CD14-positive monocyte (primary cell): ENCODE measurements around the gene GPRIN1. TPM values are rescaled to one million over a fixed set of nuclear protein-coding genes. Genes with fewer than 3 reads are reported as not detected.

ENCODE experiments used
- DNase-seq, 3 donors: peaks; one replicate each; pipeline ENCODE4 v3.0.0-alpha.2; 2011 to 2022
- H2AFZ ChIP-seq: 2 replicates; pipeline ENCODE4 v1.6.0; 2012; ENCODE audit warnings: mild to moderate bottlenecking, low read depth, low read length, inconsistent platforms; ENCODE audit not compliant: insufficient read depth, poor library complexity, severe bottlenecking
- H3K27ac ChIP-seq, 2 donors: 1 replicate in 1 of 2; 2 replicates in 1 of 2; pipeline ENCODE4 v1.5.1; 2012 to 2013; ENCODE audit warnings: low read length in 2 of 2, control low read depth in 1 of 2, inconsistent platforms in 1 of 2, low read depth in 1 of 2, mild to moderate bottlenecking in 1 of 2
- H3K27me3 ChIP-seq, 2 donors: one replicate each; pipeline versions ENCODE4 v1.6.0 to v1.6.1; 2011 to 2013; ENCODE audit warnings: low read length in 2 of 2; ENCODE audit not compliant: control insufficient read depth in 2 of 2, insufficient read depth in 2 of 2
- H3K36me3 ChIP-seq, 2 donors: replicated peaks in 1 of 2; 1 replicate in 1 of 2; 2 replicates in 1 of 2; pipeline versions ENCODE4 v1.5.1 to v1.6.1; 2012 to 2013; ENCODE audit warnings: low read length in 2 of 2, control low read depth in 1 of 2, inconsistent platforms in 1 of 2, mild to moderate bottlenecking in 1 of 2; ENCODE audit not compliant: insufficient read depth in 2 of 2, control insufficient read depth in 1 of 2
- H3K4me1 ChIP-seq, 2 donors: 1 replicate in 1 of 2; 2 replicates in 1 of 2; pipeline versions ENCODE4 v1.5.1 to v1.6.1; 2012 to 2013; ENCODE audit warnings: low read length in 2 of 2, control low read depth in 1 of 2, inconsistent platforms in 1 of 2, mild to moderate bottlenecking in 1 of 2, moderate library complexity in 1 of 2; ENCODE audit not compliant: insufficient read depth in 2 of 2, control insufficient read depth in 1 of 2
- H3K4me2 ChIP-seq: replicated peaks from 2 replicates; pipeline ENCODE3; 2012; ENCODE audit warnings: low read length, moderate library complexity, mild to moderate bottlenecking; ENCODE audit not compliant: poor library complexity, severe bottlenecking; ENCODE audit errors: extremely low read depth
- H3K4me3 ChIP-seq, 3 experiments: fragments of 200-600 bp in 1 of 3; sonication (generic) in 1 of 3; replicated peaks in 1 of 3; 1 replicate in 2 of 3; 2 replicates in 1 of 3; pipeline ENCODE4 v1.5.1; 2011 to 2013; ENCODE audit warnings: low read length in 3 of 3, mild to moderate bottlenecking in 3 of 3, control low read depth in 2 of 3, low read depth in 2 of 3, inconsistent platforms in 1 of 3, moderate library complexity in 1 of 3
- H3K79me2 ChIP-seq: 2 replicates; pipeline ENCODE4 v1.6.0; 2012; ENCODE audit warnings: mild to moderate bottlenecking, control low read depth, inconsistent platforms, low read length, moderate library complexity; ENCODE audit not compliant: insufficient read depth
- H3K9ac ChIP-seq: 2 replicates; pipeline ENCODE4 v1.6.0; 2017; ENCODE audit warnings: low read length, mild to moderate bottlenecking; ENCODE audit not compliant: insufficient read depth, poor library complexity, severe bottlenecking
- H3K9me3 ChIP-seq, 2 donors: replicated peaks in 1 of 2; 1 replicate in 1 of 2; 2 replicates in 1 of 2; pipeline versions ENCODE4 v1.5.1 to v1.6.1; 2012 to 2013; ENCODE audit warnings: low read length in 2 of 2, control low read depth in 1 of 2; ENCODE audit not compliant: control insufficient read depth in 1 of 2, insufficient read depth in 1 of 2
- H4K20me1 ChIP-seq: 2 replicates; pipeline ENCODE4 v1.6.0; 2012; ENCODE audit warnings: mild to moderate bottlenecking, low read length, control low read depth, moderate library complexity; ENCODE audit not compliant: insufficient read depth
- H3K27ac Mint-ChIP-seq, 7 donors: one replicate each; pipeline ENCODE4 v1.8.0; 2020; ENCODE audit warnings: mild to moderate bottlenecking in 7 of 7, mixed read lengths in 7 of 7, moderate library complexity in 6 of 7, inconsistent platforms in 2 of 7
- H3K27me3 Mint-ChIP-seq, 3 donors: one replicate each; pipeline ENCODE4 v1.8.0; 2021 to 2022; ENCODE audit warnings: low read depth in 3 of 3, mild to moderate bottlenecking in 3 of 3, mixed read lengths in 3 of 3, moderate library complexity in 3 of 3, inconsistent platforms in 1 of 3
- H3K36me3 Mint-ChIP-seq, 2 donors: one replicate each; pipeline ENCODE4 v1.8.0; 2020; ENCODE audit warnings: mixed read lengths in 2 of 2, inconsistent platforms in 1 of 2, mild to moderate bottlenecking in 1 of 2
- H3K4me1 Mint-ChIP-seq: one replicate; pipeline ENCODE4 v1.8.0; 2020; ENCODE audit warnings: mild to moderate bottlenecking, mixed read lengths
- H3K4me3 Mint-ChIP-seq, 2 donors: one replicate each; pipeline ENCODE4 v1.8.0; 2020; ENCODE audit warnings: mild to moderate bottlenecking in 2 of 2, mixed read lengths in 2 of 2, moderate library complexity in 1 of 2
- H3K9me3 Mint-ChIP-seq, 7 donors: one replicate each; pipeline ENCODE4 v1.8.0; 2020 to 2022; ENCODE audit warnings: mixed read lengths in 7 of 7, mild to moderate bottlenecking in 6 of 7, moderate library complexity in 6 of 7, inconsistent platforms in 2 of 7
- CTCF ChIP-seq: fragments of 200-600 bp; IDR thresholded peaks from one replicate; pipeline ENCODE4 v1.8.0; 2022; ENCODE audit warnings: antibody characterized with exemption, mild to moderate bottlenecking
- WGBS: methylation state at CpG from one replicate; pipeline ENCODE4 v1.1.5; 2013; ENCODE audit warnings: missing lambda C conversion rate; ENCODE audit not compliant: insufficient coverage; 5-methylcytosine and 5-hydroxymethylcytosine counted together
- intact Hi-C, 2 donors: fragments of 100-400 bp; cut with micrococcal nuclease; formaldehyde crosslinking; loops; one replicate each; pipeline versions ENCODE4 v1.15.0 to v1.15.1; 2023
- polyA plus RNA-seq, 3 donors: library from polyadenylated mRNA; depleted of rRNA in 1 of 3; unstranded in 2 of 3; stranded (reverse) in 1 of 3; fragments of 300-500 nt in 2 of 3; fragments of >200 nt in 1 of 3; fragmentation: Illumina TruSeq in 2 of 3; gene quantifications; 1 replicate in 2 of 3; 2 replicates in 1 of 3; pipeline ENCODE4 v1.2.3, GENCODE V29; 2012 to 2021

The GPRIN1 gene
- polyA plus RNA-seq, 3 donors = 0.05 to 0.30 (median 0.13) TPM

GRCh38 chr5:176648474-176649194 lies 38.7 kb upstream of the GPRIN1 start:
- H3K4me1 Mint-ChIP-seq = peaks cover 32% of the 10 kb centered on the region
- H3K36me3 Mint-ChIP-seq = peaks cover 12 to 14% of the 10 kb centered on the region in 2 donors
- H3K27ac ChIP-seq = no peak overlapping the region
- H3K27ac Mint-ChIP-seq = peak overlapping the region in 1 of 7 donors; percentile 78
- intact Hi-C loops = loop anchor here in 1 of 2 donors (5.0 kb wide), 1 partner anchor 111 kb away; the partner anchor contains the start of gene RNF44
- WGBS = 75% methylated on average over 12 of the region's 15 CpGs
- peaks cover 0 to 6% (median 4%) of the 10 kb centered on the region in 3 donors for H3K27me3 Mint-ChIP-seq
- no peaks in the 10 kb centered on the region for H3K27me3 ChIP-seq
- peak overlapping the region; percentile 84 to 92 for H3K4me3 Mint-ChIP-seq
- H3K4me3 ChIP-seq = peak overlapping the region in 1 of 3 experiments; percentile 88
- peak overlapping the region; percentile 90 for H2AFZ ChIP-seq
- peaks cover 0 to 3% (median 0%) of the 10 kb centered on the region in 7 donors for H3K9me3 Mint-ChIP-seq
- H3K9ac ChIP-seq = peak overlapping the region; percentile 78
- H3K4me1 ChIP-seq = peaks cover 22 to 28% of the 10 kb centered on the region in 2 donors
- H3K36me3 ChIP-seq = peaks cover 5 to 11% of the 10 kb centered on the region in 2 donors
- peaks cover 21% of the 10 kb centered on the region for H4K20me1 ChIP-seq
- no peak for DNase-seq
- peak overlapping the region; percentile 97 for H3K4me2 ChIP-seq
- H3K9me3 ChIP-seq = no peaks in the 10 kb centered on the region
- TF ChIP-seq CTCF = no peak
- no peaks in the 10 kb centered on the region for H3K79me2 ChIP-seq

DNA sequence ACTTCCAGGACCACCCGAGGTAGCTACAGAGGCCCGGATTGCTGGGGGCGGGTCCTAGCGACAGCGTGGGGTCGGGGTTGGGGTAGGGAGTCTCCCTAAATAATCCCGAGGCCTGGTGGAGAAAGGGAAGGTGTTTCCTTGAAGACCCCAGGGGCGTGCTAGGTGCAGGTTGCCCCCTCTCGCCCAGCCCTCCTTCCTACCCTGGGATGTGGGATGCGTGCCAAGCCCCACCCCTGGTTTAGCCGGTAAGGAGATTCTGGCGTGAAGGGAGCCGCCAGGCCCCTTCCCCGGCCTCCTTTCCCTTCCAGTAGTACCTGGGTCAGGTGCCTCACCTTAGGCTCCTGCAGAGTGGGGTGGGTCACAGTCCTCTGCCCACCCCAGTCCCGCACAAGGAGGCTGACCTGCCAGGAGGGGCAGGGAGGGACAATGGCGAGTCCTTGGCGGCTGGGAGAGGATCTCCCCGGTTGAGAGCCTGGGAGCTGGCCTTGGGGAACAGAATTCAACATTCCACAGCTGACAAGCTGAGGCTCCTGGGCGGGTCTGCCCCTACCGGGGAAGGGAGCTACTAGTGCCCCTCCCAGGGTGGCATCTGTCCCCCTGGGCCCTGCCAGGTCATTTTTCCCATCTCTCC lies 38.0 kb upstream of the GPRIN1 start:
- no peaks in the 10 kb centered on the region for H3K27me3 ChIP-seq
- H3K36me3 ChIP-seq = peaks cover 4% of the 10 kb centered on the region in 2 donors
- H3K9ac ChIP-seq = peak overlapping the region; percentile 78
- peaks cover 32% of the 10 kb centered on the region for H3K4me1 Mint-ChIP-seq
- H3K4me3 ChIP-seq = peak overlapping the region; percentile 60 to 88 (median 69)
- H4K20me1 ChIP-seq = peaks cover 21% of the 10 kb centered on the region
- TF ChIP-seq CTCF = no peak
- H2AFZ ChIP-seq = peak overlapping the region; percentile 90
- peak overlapping the region; percentile 84 to 92 for H3K4me3 Mint-ChIP-seq
- peaks cover 2 to 6% (median 4%) of the 10 kb centered on the region in 3 donors for H3K27me3 Mint-ChIP-seq
- peak overlapping the region; percentile 97 for H3K4me2 ChIP-seq
- no peaks in the 10 kb centered on the region for H3K9me3 ChIP-seq
- intact Hi-C loops = loop anchor here in 1 of 2 donors (5.0 kb wide), 1 partner anchor 111 kb away; the partner anchor contains the start of gene RNF44
- peak overlapping the region in 1 of 2 donors; percentile 74 for H3K27ac ChIP-seq
- H3K27ac Mint-ChIP-seq = peak overlapping the region in 6 of 7 donors; percentile 20 to 85 (median 60)
- H3K4me1 ChIP-seq = peaks cover 22 to 28% of the 10 kb centered on the region in 2 donors
- H3K36me3 Mint-ChIP-seq = peaks cover 7% of the 10 kb centered on the region in 2 donors
- no peaks in the 10 kb centered on the region for H3K79me2 ChIP-seq
- DNase-seq = no peak
- 52% methylated on average over 8 of the region's 20 CpGs for WGBS
- H3K9me3 Mint-ChIP-seq = peaks cover 0 to 3% (median 0%) of the 10 kb centered on the region in 7 donors
